ENCODE measurements around the gene PRDM12. TPM values are rescaled to one million over a fixed set of nuclear protein-coding genes. Genes with fewer than 3 reads are reported as not detected.

The PRDM12 gene
- polyA plus RNA-seq, 1 donor (not counting 4 experiments of a cell fraction or from before 2014, with no cell fraction given): not detected

GRCh38 chr9:130651221-130651620 lies 13.2 kb upstream of the PRDM12 start:
- Histone ChIP-seq H3K4me1 (ENCODE audit: control insufficient read depth, extremely low read depth, insufficient read depth, low read length) (no peaks in the 10 kb centered on the region), H3K4me2 (ENCODE audit: control insufficient read depth, extremely low read depth, insufficient read depth, low read depth, low read length) (no peak overlapping the region), H3K4me3 (ENCODE audit: control insufficient read depth in 2 of 3, extremely low read depth in 1 of 3, insufficient read depth in 2 of 3, low read depth in 1 of 3, low read length in 3 of 3) (no peak overlapping the region), H4K20me1 (ENCODE audit: control insufficient read depth, extremely low read depth, insufficient read depth, low read length) (peaks cover under 1% of the 10 kb centered on the region), H3K9me1 (ENCODE audit: control insufficient read depth, extremely low read depth, insufficient read depth, low read length) (no peaks in the 10 kb centered on the region), H3K27ac (ENCODE audit: control insufficient read depth, insufficient read depth, low read length) (no peak overlapping the region), H3K79me2 (ENCODE audit: control insufficient read depth, insufficient read depth, low read length) (no peaks in the 10 kb centered on the region), H2AFZ (ENCODE audit: control insufficient read depth, low read length) (no peak overlapping the region), H3K27me3 (ENCODE audit: control insufficient read depth, extremely low read depth, insufficient read depth, low read length) (peaks cover 5% of the 10 kb centered on the region), H3K36me3 (ENCODE audit: control insufficient read depth in 2 of 2, extremely low read depth in 1 of 2, insufficient read depth in 2 of 2, low read length in 2 of 2) (no peaks in the 10 kb centered on the region), H3K9ac (ENCODE audit: control insufficient read depth, extremely low read depth, insufficient read depth, low read length) (no peak overlapping the region), H3K9me3 (ENCODE audit: control insufficient read depth, low read depth, low read length) (no peaks in the 10 kb centered on the region)
- dilution Hi-C loops (cut with MboI; ENCODE audit: extremely low pct_ligation_motif_present, low sequenced_read_pairs): no loop called here
- FAIRE-seq: no peak
- no peak for DNase-seq (ENCODE audit: low read depth, low spot score)
- TF ChIP-seq EZH2 (IDR thresholded peaks at IDR 0.05; ENCODE audit: low read length) (no peak), CTCF (optimal IDR thresholded peaks at IDR 0.05 in 1 of 3, IDR thresholded peaks at IDR 0.05 in 1 of 3, conservative IDR thresholded peaks at IDR 0.05 in 1 of 3; ENCODE audit: extremely low read depth in 1 of 3, insufficient read depth in 2 of 3, low read length in 3 of 3) (no peak)

- no peak for FAIRE-seq
- H3K27me3 ChIP-seq (ENCODE audit: control insufficient read depth, extremely low read depth, insufficient read depth, low read length): peaks cover 10% of the 10 kb centered on the region
Measured at GRCh38 chr9:130651752-130652151, 12.6 kb upstream of the PRDM12 start.

More at GRCh38 chr9:130651752-130652151, 12.6 kb upstream of the PRDM12 start:
- H4K20me1 ChIP-seq (ENCODE audit: control insufficient read depth, extremely low read depth, insufficient read depth, low read length): peaks cover 3% of the 10 kb centered on the region
- TF ChIP-seq CTCF (optimal IDR thresholded peaks at IDR 0.05 in 1 of 3, IDR thresholded peaks at IDR 0.05 in 1 of 3, conservative IDR thresholded peaks at IDR 0.05 in 1 of 3; ENCODE audit: extremely low read depth in 1 of 3, insufficient read depth in 2 of 3, low read length in 3 of 3): no peak
- no peak for TF ChIP-seq EZH2 (IDR thresholded peaks at IDR 0.05; ENCODE audit: low read length)
- dilution Hi-C loops (cut with MboI; ENCODE audit: extremely low pct_ligation_motif_present, low sequenced_read_pairs): no loop called here
- H3K4me2 ChIP-seq (ENCODE audit: control insufficient read depth, extremely low read depth, insufficient read depth, low read depth, low read length): no peak overlapping the region
- H3K9me3 ChIP-seq (ENCODE audit: control insufficient read depth, low read depth, low read length): no peaks in the 10 kb centered on the region
- H3K4me3 ChIP-seq (ENCODE audit: control insufficient read depth in 2 of 3, extremely low read depth in 1 of 3, insufficient read depth in 2 of 3, low read depth in 1 of 3, low read length in 3 of 3): no peak overlapping the region
- no peaks in the 10 kb centered on the region for H3K79me2 ChIP-seq (ENCODE audit: control insufficient read depth, insufficient read depth, low read length)
- H3K36me3 ChIP-seq (ENCODE audit: control insufficient read depth in 2 of 2, extremely low read depth in 1 of 2, insufficient read depth in 2 of 2, low read length in 2 of 2): no peaks in the 10 kb centered on the region
- no peak overlapping the region for H2AFZ ChIP-seq (ENCODE audit: control insufficient read depth, low read length)
- no peak overlapping the region for H3K9ac ChIP-seq (ENCODE audit: control insufficient read depth, extremely low read depth, insufficient read depth, low read length)
- no peak for DNase-seq (ENCODE audit: low read depth, low spot score)
- H3K27ac ChIP-seq (ENCODE audit: control insufficient read depth, insufficient read depth, low read length): no peak overlapping the region
- H3K9me1 ChIP-seq (ENCODE audit: control insufficient read depth, extremely low read depth, insufficient read depth, low read length): no peaks in the 10 kb centered on the region
- H3K4me1 ChIP-seq (ENCODE audit: control insufficient read depth, extremely low read depth, insufficient read depth, low read length): no peaks in the 10 kb centered on the region
